Measurements from ENCODE around the gene ATCAY. TPM values are rescaled to one million over a fixed set of nuclear protein-coding genes. Genes with fewer than 3 reads are reported as not detected.

ATCAY gene
- total RNA-seq, 3 donors from 2014 or later (not counting 1 experiment from before 2014, with no cell fraction given): not detected

DNA sequence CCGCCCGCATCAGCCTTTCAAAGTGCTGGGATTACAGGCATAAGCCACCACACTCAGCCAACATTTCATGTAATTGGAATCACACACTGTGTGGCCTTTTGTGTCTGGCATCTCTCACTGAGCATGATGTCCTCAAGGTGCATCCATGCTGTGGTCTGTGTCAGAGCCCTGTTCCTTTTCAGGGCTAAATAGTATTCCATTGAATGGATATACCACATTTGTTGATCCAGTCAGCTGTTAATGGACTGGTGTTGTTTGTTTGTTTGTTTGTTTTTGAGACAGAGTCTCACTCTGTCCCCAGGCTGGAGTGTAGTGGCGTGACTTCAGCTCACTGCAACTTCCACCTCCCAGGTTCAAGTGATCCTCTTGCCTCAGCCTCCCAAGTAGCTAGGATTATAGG, 17.9 kb downstream of the ATCAY start:
- no peaks in the 10 kb centered on the region for H3K9me3 Mint-ChIP-seq
- H3K27ac ChIP-seq (ENCODE audit: low read length): no peak overlapping the region
- H3K4me1 ChIP-seq (ENCODE audit: control insufficient read depth, insufficient read depth, low read length): peaks cover 14% of the 10 kb centered on the region
- intact Hi-C loops (cut with micrococcal nuclease): no loop called here
- WGBS (ENCODE audit: insufficient coverage): 99% methylated on average over 3 of the region's 3 CpGs
- no peaks in the 10 kb centered on the region for H3K27me3 ChIP-seq (ENCODE audit: control insufficient read depth, insufficient read depth, low read length)
- no peaks in the 10 kb centered on the region for H3K36me3 Mint-ChIP-seq
- H3K9me3 ChIP-seq (ENCODE audit: control insufficient read depth, insufficient read depth, low read length): peaks cover 5% of the 10 kb centered on the region
- peak overlapping the region; percentile 29 for H3K4me3 Mint-ChIP-seq
- DNase-seq (no peak), ATAC-seq (peak in 1 of 3 donors; percentile 2)
- H3K4me3 ChIP-seq (ENCODE audit: low read length): no peak overlapping the region
- no peaks in the 10 kb centered on the region for H3K36me3 ChIP-seq (ENCODE audit: control insufficient read depth, insufficient read depth, low read length)
- H3K27ac Mint-ChIP-seq: peak overlapping the region in 1 of 2 donors; percentile 54
- TF ChIP-seq, protein P1, sequence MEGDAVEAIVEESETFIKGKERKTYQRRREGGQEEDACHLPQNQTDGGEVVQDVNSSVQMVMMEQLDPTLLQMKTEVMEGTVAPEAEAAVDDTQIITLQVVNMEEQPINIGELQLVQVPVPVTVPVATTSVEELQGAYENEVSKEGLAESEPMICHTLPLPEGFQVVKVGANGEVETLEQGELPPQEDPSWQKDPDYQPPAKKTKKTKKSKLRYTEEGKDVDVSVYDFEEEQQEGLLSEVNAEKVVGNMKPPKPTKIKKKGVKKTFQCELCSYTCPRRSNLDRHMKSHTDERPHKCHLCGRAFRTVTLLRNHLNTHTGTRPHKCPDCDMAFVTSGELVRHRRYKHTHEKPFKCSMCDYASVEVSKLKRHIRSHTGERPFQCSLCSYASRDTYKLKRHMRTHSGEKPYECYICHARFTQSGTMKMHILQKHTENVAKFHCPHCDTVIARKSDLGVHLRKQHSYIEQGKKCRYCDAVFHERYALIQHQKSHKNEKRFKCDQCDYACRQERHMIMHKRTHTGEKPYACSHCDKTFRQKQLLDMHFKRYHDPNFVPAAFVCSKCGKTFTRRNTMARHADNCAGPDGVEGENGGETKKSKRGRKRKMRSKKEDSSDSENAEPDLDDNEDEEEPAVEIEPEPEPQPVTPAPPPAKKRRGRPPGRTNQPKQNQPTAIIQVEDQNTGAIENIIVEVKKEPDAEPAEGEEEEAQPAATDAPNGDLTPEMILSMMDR (IDR thresholded peaks at IDR 0.05): no peak
- H3K4me1 Mint-ChIP-seq: peaks cover 7 to 8% of the 10 kb centered on the region in 2 donors
- no peaks in the 10 kb centered on the region for H3K27me3 Mint-ChIP-seq (ENCODE audit: low read depth in 2 of 2)

DNA sequence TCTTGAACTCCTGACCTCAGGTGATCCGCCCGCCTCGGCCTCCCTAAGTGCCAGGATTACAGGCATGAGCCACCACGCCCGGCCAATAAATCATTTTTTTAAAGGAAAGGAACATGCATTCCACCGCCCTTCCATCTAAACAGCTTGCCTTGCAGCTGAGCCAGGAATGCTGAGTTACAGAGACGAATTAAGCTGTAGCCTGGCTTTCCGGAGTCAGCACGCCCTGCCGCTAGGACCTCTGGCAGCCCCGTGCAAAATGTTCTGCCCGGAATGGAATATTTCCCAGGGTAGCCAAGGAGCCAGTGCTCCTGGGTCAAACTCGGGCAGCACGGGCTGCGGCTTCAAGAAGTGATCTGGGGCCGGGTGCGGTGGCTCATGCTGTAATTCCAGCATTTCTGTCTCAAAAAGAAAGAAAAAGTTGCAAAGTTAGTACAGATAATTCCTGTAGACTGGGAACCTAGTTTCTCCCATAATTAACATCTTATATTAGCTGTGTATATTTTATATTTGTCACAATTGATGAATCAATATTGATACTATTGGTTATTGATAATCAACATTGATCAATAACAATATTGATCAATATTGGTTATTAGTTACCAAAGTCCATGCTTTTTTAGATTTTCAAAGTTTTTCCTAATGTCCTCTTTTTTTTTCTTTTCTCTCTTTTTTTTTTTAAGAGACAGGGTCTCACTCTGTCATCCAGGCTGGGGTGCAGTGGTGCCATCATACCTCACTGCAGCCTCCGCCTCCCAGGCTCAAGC, 19.2 kb downstream of the ATCAY start:
- 91% methylated on average over 18 of the region's 18 CpGs for WGBS (ENCODE audit: insufficient coverage)
- TF ChIP-seq, protein P1 (IDR thresholded peaks at IDR 0.05): no peak
- Mint-ChIP-seq H3K36me3 (no peaks in the 10 kb centered on the region), H3K27me3 (ENCODE audit: low read depth in 2 of 2) (no peaks in the 10 kb centered on the region), H3K4me3 (no peak overlapping the region), H3K4me1 (peaks cover 7 to 8% of the 10 kb centered on the region in 2 donors), H3K9me3 (no peaks in the 10 kb centered on the region), H3K27ac (no peak overlapping the region)
- H3K4me3 ChIP-seq (ENCODE audit: low read length): no peak overlapping the region
- H3K27me3 ChIP-seq (ENCODE audit: control insufficient read depth, insufficient read depth, low read length): no peaks in the 10 kb centered on the region
- ATAC-seq (no peak), DNase-seq (no peak)
- peaks cover 5% of the 10 kb centered on the region for H3K9me3 ChIP-seq (ENCODE audit: control insufficient read depth, insufficient read depth, low read length)
- peaks cover 14% of the 10 kb centered on the region for H3K4me1 ChIP-seq (ENCODE audit: control insufficient read depth, insufficient read depth, low read length)
- intact Hi-C loops (cut with micrococcal nuclease): no loop called here
- H3K27ac ChIP-seq (ENCODE audit: low read length): no peak overlapping the region
- no peaks in the 10 kb centered on the region for H3K36me3 ChIP-seq (ENCODE audit: control insufficient read depth, insufficient read depth, low read length)

DNA sequence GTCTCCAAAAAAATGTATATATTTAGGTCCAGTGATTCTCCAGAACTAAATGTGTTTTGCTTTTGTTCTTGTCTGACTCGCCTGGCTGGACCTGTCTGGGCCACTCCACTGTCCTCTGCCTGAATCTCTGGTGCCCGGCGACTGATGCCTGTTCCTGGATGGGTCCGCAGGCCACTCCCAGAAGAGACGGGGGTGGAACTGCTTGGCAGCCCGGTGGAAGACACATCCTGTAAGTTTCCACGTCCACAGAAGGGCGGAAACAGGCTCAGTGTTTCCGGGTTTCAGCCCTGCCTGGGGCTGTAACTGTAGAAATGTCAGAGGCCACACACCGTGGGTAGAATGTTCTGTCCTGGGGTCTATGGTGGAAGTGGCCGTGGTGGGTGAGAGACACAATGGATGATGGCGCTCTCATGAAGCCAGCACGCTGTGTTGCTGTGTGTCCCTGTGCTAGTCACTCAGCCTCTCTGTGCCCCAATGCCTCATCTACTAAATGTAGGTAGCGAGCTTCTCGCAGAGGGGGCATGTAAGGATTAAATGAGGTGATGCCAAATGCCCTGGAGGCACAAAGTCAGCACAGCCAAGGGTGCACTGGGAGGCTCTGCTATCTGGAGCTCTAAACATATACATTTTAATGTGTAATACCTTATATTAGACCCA, 22.0 kb downstream of the ATCAY start:
- TF ChIP-seq, protein P1 (IDR thresholded peaks at IDR 0.05): no peak
- Mint-ChIP-seq H3K4me3 (no peak overlapping the region), H3K36me3 (no peaks in the 10 kb centered on the region), H3K9me3 (no peaks in the 10 kb centered on the region), H3K27ac (no peak overlapping the region), H3K27me3 (ENCODE audit: low read depth in 2 of 2) (no peaks in the 10 kb centered on the region), H3K4me1 (peaks cover 7 to 8% of the 10 kb centered on the region in 2 donors)
- DNase-seq (no peak), ATAC-seq (no peak)
- 79% methylated on average over 15 of the region's 15 CpGs for WGBS (ENCODE audit: insufficient coverage)
- Histone ChIP-seq H3K9me3 (ENCODE audit: control insufficient read depth, insufficient read depth, low read length) (peaks cover 5% of the 10 kb centered on the region), H3K27ac (ENCODE audit: low read length) (no peak overlapping the region), H3K27me3 (ENCODE audit: control insufficient read depth, insufficient read depth, low read length) (no peaks in the 10 kb centered on the region), H3K4me1 (ENCODE audit: control insufficient read depth, insufficient read depth, low read length) (peaks cover 11% of the 10 kb centered on the region), H3K4me3 (ENCODE audit: low read length) (no peak overlapping the region), H3K36me3 (ENCODE audit: control insufficient read depth, insufficient read depth, low read length) (no peaks in the 10 kb centered on the region)
- intact Hi-C loops (cut with micrococcal nuclease): no loop called here
